KG1 (cell line): ENCODE results near the gene MACROD1.

Experiments used
- DNase-seq: peaks from one replicate; lab custom pipeline; 2025; lab: John Stamatoyannopoulos, UW

Gene MACROD1

DNA sequence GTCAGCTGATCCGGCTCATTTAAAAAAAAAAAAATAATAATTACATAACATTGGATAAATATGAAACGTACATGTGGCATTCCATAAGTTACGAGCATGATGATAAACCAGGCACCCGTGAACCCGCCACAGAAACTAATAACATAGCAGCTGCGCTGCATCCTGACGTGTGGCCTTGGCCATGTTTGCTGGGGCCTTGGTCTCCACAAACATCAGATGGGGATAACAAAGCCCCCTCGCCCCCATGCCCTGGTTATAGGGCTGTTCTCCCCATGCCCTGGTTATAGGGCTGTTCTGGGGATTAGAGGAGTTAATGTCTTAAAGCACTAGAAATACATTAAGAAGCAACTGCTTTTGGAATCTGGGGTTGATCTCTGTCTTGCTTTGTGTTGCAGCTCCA, 93.5 kb downstream of the MACROD1 start:
- DNase-seq = no peak

GRCh38 chr11:64071849-64072248, 94.1 kb downstream of the MACROD1 start:
- no peak for DNase-seq

DNA sequence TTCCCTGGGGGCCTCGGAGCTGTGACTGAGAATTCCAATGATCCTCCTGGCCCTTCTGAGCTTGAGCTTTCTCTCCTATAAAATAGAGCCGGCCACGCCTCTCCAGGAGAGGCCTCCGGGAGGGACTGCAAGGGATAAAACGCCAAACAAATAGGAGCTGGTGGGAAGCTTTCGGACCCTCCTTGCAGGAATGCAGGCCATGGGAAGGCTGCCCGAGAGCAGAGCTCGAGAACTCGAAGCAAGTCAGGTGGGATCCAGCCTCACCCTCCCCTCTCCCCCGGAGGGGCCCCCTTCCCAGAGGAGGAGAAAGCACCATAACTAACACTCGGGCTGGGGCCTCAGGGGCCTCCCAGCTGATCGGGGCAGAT, 95.6 kb downstream of the MACROD1 start:
- no peak for DNase-seq

- no peak for DNase-seq
Observed at GRCh38 chr11:64069401-64070313, 96.3 kb downstream of the MACROD1 start.

DNA sequence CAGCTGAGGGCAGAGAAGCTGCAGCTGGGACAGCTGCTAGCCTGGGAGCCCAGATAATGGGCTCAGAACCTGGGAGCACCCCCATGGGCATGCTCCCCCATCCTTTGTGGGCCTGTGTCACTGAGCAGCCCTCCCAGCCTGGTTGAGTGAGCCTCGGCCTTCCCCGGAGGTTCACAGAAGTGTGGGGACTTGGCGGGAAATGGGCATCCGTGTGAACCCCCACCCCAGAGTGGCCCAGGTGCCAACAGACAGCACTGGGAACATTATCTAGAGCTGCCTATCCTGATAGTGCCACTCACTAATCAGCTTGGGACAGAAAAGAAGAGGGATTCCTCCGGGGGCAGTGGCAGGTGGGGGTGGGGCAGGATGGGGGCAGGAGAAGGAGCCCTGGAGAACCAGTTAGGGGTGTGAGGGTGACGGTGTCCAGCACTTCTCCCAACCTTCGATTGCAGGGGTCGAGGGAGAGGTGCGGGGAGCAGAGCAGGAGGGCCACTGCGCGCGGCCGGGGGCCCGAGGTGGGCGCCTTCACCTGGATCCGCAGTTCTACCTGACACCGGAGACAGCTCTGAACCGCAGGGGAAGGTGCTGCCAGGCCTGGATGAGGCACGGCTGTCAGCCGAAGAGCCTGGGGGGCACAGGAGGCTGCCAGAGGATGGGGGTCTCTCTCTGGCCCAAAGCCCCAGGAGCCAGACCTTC, 97.1 kb downstream of the MACROD1 start:
- no peak for DNase-seq

- no peak for DNase-seq
Observed at GRCh38 chr11:64067230-64067993, 98.5 kb downstream of the MACROD1 start.

DNA sequence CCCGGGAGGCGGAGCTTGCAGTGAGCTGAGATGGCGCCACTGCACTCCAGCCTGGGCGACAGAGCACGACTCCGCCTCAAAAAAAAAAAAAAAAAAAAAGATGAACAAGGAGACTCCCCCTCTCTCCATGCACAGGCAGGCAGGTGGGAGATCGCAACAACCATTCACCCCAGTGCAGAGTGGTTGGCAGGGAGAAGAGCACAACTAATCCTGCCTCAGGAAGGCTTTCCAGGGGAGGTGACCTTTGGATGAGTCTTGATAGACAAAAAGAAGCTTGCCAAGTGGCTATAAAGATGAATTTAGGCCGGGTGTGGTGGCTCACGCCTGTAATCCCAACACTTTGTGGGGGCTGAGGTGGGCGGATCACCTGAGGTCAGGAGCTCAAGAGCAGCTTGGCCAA, 100.2 kb downstream of the MACROD1 start:
- no peak for DNase-seq

GRCh38 chr11:64065141-64065465, 100.8 kb downstream of the MACROD1 start:
- DNase-seq = no peak

GRCh38 chr11:64064374-64065140, 101.4 kb downstream of the MACROD1 start:
- no peak for DNase-seq

- no peak for DNase-seq
Observed at GRCh38 chr11:64063777-64064176, 102.1 kb downstream of the MACROD1 start.

GRCh38 chr11:64062185-64063039, 103.5 kb downstream of the MACROD1 start:
- DNase-seq = no peak

DNA sequence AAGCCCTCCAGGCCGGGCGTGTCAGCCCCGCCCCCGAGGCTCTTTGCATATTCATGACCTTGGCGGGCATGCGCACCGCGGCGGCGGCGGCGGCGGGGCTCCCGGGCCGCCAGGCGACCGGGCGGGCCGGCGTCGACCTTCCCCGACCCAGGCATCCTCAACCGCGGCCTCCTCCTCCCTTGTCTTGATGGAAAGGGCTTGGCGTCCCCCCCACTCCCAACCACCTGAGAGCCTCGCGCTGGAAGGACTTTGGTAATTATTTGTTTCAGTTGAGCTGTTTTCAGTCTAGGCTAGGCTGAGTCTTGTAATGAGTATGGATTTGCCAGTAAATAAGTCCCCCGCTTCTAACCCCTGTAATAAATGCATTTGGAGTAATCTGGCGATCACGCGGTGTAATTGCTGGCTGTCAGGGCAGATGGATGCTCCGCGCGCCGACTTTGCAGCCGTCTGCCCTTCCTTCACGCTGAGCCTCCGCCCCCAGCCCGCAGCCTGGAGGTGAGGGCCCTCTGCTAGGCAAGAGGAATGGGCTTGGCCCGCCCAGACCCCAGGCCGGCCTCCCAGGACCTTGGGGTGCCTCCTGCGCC, 105.0 kb downstream of the MACROD1 start:
- DNase-seq = no peak

- no peak for DNase-seq
Observed at GRCh38 chr11:64060263-64060860, 105.6 kb downstream of the MACROD1 start.

- DNase-seq = no peak
Observed at GRCh38 chr11:64059339-64060140, 106.4 kb downstream of the MACROD1 start.

DNA sequence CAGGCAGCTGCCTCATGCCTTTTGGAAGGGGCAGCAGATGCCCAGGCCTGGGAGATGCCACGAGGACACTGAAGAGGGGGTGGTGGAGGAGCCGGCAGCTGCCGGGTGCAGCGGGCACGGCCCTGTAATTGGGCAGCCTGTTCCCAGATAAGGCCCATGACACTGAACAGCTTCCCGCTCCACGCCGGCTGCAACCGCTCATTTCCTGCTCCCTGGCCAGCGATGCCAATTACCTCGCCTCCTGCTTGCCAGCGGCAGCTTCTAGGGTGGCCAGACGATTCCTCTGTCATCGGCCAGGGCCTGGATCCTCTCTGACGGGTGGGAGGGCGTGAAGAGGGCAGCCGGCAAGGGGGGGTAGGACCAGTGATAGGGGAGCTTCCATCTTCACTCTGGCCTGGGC, 107.4 kb downstream of the MACROD1 start:
- no peak for DNase-seq

- DNase-seq = no peak
Observed at GRCh38 chr11:64057890-64058289, 108.0 kb downstream of the MACROD1 start.

- DNase-seq = no peak
Observed at GRCh38 chr11:64056861-64057260, 109.1 kb downstream of the MACROD1 start.

- no peak for DNase-seq
Observed at GRCh38 chr11:64056213-64056785, 109.6 kb downstream of the MACROD1 start.

DNA sequence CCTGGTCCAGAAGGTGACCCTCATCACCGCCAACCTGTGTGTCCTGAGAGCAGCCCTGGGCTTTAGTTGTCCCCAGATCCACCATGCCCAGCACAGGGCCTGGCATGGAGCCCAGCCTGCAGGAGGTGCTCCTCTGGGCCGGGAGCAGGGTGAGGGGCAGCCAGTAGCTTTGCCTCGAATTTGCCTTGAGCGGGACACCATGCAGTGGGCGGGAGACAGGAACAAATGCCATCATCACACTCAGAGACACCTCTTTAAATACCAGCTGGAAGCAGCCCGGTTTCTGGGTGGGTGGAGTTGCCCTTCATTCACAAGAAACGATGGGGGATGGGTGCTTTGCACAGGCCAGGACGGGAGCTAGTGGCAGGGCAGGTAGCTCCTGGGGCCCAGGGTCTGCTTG, 110.8 kb downstream of the MACROD1 start:
- DNase-seq = no peak
